Stimulated activated CD4-positive, alpha-beta T cell treated with anti-CD3 and anti-CD28 coated beads, Interleukin-4, amount 100 ng/mL, for 24 hours (primary cell): ENCODE results near the gene MICU2.
"Not testable (repeated sequence)": the region's sequence is repeated elsewhere in the genome, so short reads cannot be mapped to it uniquely, and the experiment has no call there.

Source experiments
- DNase-seq: peaks from one replicate; pipeline ENCODE4 v3.0.0-alpha.2; 2020

Gene MICU2

GRCh38 chr13:21594715-21595545 lies 9.0 kb downstream of the MICU2 start:
- DNase-seq: no peak

DNA sequence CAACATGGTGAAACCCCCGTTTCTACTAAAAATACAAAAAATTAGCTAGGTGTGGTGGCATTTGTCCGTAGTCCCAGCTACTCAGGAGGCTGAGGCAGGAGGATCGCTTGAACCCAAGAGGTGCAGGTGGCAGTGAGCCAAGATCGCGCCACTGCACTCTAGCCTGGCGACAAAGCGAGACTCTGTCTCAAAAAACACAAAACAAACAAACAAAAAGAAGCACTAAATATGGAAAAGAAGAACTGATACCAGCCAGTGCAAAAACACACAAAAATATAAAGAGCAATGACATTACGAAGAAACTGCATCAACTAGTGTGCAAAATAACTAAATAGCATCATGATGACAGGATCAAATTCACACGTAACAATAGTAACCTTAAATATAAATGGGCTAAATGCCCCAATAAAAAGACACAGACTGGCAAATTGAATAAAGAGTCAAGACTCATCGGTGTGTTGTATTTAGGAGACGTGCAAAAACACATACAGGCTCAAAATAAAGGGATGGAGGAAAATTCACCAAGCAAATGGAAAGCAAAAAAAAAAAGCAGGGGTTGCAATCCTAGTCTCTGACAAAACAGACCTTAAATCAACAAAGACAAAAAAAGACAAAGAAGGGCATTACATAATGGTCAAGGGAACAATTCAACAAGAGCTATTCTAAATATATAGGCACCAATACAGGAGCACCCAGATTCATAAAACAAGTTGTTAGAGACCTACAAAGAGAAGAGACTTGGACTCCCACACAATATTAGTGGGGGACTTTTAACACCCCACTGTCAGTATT lies 13.1 kb downstream of the MICU2 start:
- DNase-seq: not testable (repeated sequence)

DNA sequence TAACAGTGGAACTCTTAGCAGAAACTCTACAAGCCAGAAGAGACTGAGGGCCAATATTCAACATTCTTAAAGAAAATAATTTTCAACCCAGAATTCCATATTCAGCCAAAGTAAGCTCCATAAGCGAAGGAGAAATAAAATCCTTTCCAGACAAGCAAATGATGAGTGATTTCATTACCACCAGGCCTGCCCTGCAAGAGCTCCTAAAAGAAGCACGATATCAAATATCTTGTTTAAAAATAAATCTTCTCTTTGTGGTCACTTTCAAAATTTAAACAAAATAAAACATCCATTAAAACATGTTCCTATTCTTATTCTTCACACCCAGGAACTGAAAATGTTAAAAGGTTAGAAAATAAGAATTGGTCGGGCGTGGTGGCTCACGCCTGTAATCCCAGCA lies 13.7 kb downstream of the MICU2 start:
- DNase-seq: no peak

- not testable (repeated sequence) for DNase-seq
These were observed 14.5 kb downstream of the MICU2 start for GRCh38 chr13:21589510-21589909.

GRCh38 chr13:21588411-21588810 lies 15.6 kb downstream of the MICU2 start:
- not testable (repeated sequence) for DNase-seq

DNA sequence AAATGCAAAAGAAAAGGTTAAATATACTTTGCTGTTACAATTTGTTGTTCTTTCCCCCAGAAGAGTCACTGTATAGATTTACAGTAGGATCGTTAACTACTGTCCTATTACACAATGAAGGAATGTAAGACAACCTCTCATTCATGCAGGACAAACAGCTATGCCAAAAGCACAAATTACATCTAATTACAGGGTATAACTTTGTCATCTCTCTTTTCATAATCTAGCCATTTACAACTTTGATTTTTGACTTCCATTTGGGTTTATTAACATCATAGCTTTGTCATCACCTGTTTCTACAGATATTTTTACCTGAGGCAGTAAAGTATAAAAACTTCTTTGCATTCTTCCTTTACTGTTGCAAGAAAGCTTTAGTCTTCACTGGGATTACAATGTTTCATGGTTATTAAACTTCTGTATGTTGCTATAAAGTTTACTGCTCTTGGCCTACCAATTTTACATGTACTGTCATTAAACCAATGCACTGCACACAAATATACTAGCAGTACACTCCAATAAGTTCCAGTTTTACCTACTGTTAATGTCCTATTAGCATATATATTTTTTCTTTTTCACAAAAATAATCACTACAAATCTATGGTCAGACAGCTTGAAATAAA lies 18.9 kb downstream of the MICU2 start:
- DNase-seq: no peak

GRCh38 chr13:21583478-21583877 lies 20.5 kb downstream of the MICU2 start:
- DNase-seq: no peak

- DNase-seq: no peak
These were observed 23.2 kb downstream of the MICU2 start for GRCh38 chr13:21580736-21581135.

- no peak for DNase-seq
These were observed 24.1 kb downstream of the MICU2 start for GRCh38 chr13:21579754-21580316.

GRCh38 chr13:21578748-21579147 lies 25.2 kb downstream of the MICU2 start:
- DNase-seq: no peak

GRCh38 chr13:21576426-21576825 lies 27.5 kb downstream of the MICU2 start:
- DNase-seq: no peak

- no peak for DNase-seq
These were observed 29.9 kb downstream of the MICU2 start for GRCh38 chr13:21573920-21574712.

GRCh38 chr13:21569686-21570085 lies 34.3 kb downstream of the MICU2 start:
- DNase-seq: no peak

DNA sequence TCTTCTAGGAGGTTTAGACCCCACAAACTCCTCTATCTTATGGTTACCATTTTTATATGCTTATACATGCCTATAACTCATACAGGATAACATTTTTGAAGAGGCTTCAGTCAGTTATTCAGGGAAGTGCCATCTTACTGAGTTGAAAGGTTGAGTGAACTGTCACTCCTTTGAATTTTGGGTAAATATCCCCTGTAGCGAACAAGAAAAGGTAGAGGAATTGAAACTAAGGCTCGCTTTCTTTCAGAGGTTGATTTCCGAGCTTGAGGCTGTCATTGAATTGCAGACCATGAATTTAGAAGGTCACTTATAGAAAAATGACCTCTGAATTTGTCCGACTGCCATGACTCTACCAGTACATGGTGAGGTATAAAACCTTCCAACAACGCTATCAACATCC lies 35.1 kb downstream of the MICU2 start:
- DNase-seq: no peak

DNA sequence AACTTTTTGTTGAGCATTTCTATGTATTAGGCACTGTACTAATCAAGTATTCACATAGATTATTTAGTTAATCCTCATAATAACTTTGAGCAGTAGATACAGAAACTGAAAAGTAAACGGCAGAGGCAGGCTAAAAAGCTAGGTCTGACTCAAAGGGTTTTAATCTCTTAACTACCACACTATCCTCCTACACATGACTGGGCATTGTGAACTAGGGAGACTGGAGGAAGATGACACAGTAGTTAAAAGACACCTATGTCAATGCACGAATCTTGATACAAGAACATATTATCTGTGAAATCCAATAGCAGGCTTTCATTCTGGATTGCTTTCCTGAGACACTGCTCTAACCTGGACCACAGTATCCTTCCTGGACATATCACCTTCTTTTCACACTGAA lies 36.3 kb downstream of the MICU2 start:
- DNase-seq: no peak

DNA sequence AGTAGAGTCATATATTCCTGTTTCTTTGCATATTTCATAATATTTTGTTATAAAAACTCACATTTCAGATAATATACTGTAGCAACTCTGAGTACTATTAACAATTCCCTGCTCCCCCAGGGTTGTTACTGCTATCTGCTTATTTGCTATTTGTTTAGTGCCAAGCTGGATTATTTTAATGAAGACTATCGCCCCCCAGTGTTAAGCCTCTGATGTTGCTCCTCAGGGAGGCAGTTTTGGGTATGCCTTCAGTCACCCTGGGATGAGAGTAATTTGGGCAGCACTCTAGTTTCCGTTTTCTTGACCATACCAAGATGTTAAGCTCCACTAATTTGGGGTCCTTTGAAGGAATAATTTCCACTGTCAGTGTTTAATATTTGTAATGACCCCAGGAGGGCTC lies 46.0 kb downstream of the MICU2 start:
- no peak for DNase-seq

DNA sequence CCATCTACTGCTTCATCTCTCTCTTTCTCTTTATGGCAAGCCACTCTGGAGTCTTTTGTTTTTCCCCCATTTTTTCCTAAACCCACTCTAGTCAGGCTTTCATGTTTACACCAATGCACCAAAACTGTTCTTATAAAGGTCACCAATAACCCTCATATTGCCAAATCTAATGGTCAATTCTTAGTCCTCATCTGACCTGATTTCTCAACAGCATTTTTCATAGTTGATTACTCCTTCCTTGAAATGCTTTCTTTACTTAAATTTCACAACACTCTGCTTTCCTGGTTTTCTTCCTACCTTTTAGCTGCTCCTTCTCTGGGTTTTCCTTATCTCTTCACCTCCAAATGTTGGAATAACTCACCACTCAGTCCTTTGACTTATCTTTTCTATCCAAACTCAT lies 47.9 kb downstream of the MICU2 start:
- DNase-seq: no peak

GRCh38 chr13:21553261-21553660 lies 50.7 kb downstream of the MICU2 start:
- DNase-seq: not testable (repeated sequence)

- no peak for DNase-seq
These were observed 53.1 kb downstream of the MICU2 start for GRCh38 chr13:21550918-21551317.

DNA sequence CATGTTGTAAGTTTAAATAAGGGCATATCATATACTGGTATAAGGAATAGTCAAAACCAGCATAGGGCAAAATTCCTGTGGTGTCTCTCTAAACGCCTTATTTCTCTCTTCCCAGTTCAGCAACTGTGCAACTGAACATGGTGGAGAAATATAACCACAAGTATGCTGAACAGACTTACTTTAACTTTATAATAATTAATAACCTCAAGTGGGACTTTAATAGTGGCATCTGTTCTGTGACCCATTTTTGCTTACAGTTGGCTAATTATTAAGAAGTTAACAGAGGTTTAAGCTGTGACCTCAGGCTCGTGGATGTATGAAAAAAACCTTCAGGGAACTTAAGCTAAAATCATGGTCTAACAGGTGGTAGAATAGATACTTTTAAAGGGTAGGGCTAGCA lies 54.3 kb downstream of the MICU2 start:
- DNase-seq: no peak

DNA sequence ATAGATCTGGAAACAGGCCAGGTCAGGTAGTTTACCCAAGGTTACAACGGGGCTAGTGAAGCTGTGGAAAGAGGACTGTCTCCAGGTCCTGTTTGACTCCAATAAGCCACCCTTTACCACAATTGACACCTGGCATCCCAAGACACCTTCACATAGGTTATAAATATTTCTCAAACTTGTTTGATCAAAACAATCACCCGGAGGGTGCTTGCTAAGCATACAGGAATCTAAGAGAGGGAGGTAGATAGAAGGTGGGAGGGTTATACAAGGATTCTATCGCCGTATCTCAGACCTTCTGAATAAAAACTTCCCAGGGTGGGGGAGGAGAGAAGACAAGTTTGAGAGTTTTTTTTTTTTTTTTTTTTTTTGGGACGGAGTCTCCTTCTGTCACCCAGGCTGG lies 55.4 kb downstream of the MICU2 start:
- DNase-seq: no peak

DNA sequence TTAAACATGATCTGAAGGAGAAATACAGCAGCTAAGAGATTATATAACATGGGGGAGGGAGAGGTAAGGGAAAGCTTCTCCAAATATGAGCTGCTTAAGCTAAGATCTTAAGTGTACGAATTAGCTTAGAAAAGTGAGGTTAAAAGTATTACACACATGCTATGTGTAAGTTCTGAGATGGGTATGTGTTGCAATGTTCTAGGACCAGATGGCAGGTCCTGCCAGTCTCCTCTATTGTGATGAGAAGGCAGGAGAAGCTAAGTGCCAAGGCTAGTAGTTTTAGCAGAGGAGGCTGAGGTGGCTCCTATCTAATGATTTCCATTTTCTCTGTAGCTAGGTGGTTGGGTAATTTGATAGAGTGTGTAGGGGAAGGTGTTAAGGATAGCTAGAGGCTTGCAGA lies 57.6 kb downstream of the MICU2 start:
- DNase-seq: no peak

DNA sequence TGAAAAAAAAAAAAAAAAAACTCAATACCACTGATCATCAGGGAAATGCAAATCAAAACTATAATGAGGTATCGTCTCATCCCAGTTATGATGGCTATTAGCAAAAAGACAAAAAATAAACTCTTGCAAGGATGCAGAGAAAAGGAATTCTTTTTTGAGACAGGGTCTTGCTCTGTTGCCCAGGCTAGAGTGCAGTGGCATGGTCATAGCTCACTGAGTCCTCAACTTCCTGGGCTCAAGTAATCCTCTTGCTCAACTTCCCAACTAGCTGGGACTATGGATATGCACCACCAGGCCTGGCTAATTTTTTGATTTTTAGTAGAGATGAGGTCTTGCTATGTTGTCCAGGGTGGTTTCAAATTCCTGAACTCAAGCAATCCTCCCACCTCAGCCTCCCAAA lies 59.5 kb downstream of the MICU2 start:
- DNase-seq: no peak
